ENCODE results near the gene KRT13. TPM values are rescaled to one million over a fixed set of nuclear protein-coding genes. Genes with fewer than 3 reads are reported as not detected.
A peak's percentile ranks its signal among the peaks of the same experiment; 100 is the strongest.

The KRT13 gene
- total RNA-seq, 1 donor from 2014 or later = 5.5 TPM

- Histone ChIP-seq H3K27me3 (no peaks in the 10 kb centered on the region), H3K27ac (no peak within 1 kb of the TSS), H3K4me1 (no peaks in the 10 kb centered on the region), H3K9me3 (no peaks in the 10 kb centered on the region), H3K36me3 (no peaks in the 10 kb centered on the region), H3K4me3 (no peak within 1 kb of the TSS)
- no peak for ATAC-seq
- intact Hi-C loops (cut with DNase I) = no loop called here
- DNase-seq = peak; percentile 33
- no peak for TF ChIP-seq CTCF (IDR thresholded peaks at IDR 0.05)
These were observed 24.4 kb downstream of the KRT13 start, which contains the start of gene KRT35 for GRCh38 chr17:41481036-41481435. KRT35 (minus strand) TSS chr17:41481151; CDS start chr17:41481097, 54 bp downstream.

- ATAC-seq = no peak
- H3K4me3 ChIP-seq = no peak overlapping the region
- H3K27ac ChIP-seq = no peak overlapping the region
- DNase-seq = peak; percentile 52
- H3K4me1 ChIP-seq = no peaks in the 10 kb centered on the region
- TF ChIP-seq CTCF (IDR thresholded peaks at IDR 0.05) = no peak
- no peaks in the 10 kb centered on the region for H3K9me3 ChIP-seq
- no peaks in the 10 kb centered on the region for H3K27me3 ChIP-seq
- intact Hi-C loops (cut with DNase I) = no loop called here
- no peaks in the 10 kb centered on the region for H3K36me3 ChIP-seq
These were observed 24.8 kb downstream of the KRT13 start for GRCh38 chr17:41480581-41480980.

- ATAC-seq = no peak
- Histone ChIP-seq H3K36me3 (no peaks in the 10 kb centered on the region), H3K4me1 (no peaks in the 10 kb centered on the region), H3K9me3 (no peaks in the 10 kb centered on the region), H3K4me3 (no peak overlapping the region), H3K27ac (no peak overlapping the region), H3K27me3 (no peaks in the 10 kb centered on the region)
- no peak for DNase-seq
- TF ChIP-seq CTCF (IDR thresholded peaks at IDR 0.05) = no peak
- intact Hi-C loops (cut with DNase I) = no loop called here
These were observed 25.3 kb downstream of the KRT13 start for GRCh38 chr17:41480136-41480535.

- TF ChIP-seq CTCF (IDR thresholded peaks at IDR 0.05) = no peak
- Histone ChIP-seq H3K36me3 (no peaks in the 10 kb centered on the region), H3K27me3 (no peaks in the 10 kb centered on the region), H3K27ac (no peak overlapping the region), H3K4me1 (no peaks in the 10 kb centered on the region), H3K9me3 (no peaks in the 10 kb centered on the region), H3K4me3 (no peak overlapping the region)
- ATAC-seq = no peak
- intact Hi-C loops (cut with DNase I) = no loop called here
- DNase-seq = no peak
These were observed 27.2 kb downstream of the KRT13 start for GRCh38 chr17:41478237-41478636.

- no peak for TF ChIP-seq CTCF (IDR thresholded peaks at IDR 0.05)
These were observed 28.3 kb downstream of the KRT13 start for GRCh38 chr17:41476866-41477815.

More at GRCh38 chr17:41476866-41477815, 28.3 kb downstream of the KRT13 start:
- intact Hi-C loops (cut with DNase I) = no loop called here
- Histone ChIP-seq H3K4me3 (no peak overlapping the region), H3K27ac (no peak overlapping the region), H3K4me1 (no peaks in the 10 kb centered on the region), H3K36me3 (no peaks in the 10 kb centered on the region), H3K27me3 (no peaks in the 10 kb centered on the region), H3K9me3 (no peaks in the 10 kb centered on the region)
- DNase-seq = no peak
- no peak for ATAC-seq

All from upper lobe of right lung (tissue), 1 donor.